ENCODE results near the gene SYT17.

GRCh38 chr16:19286827-19287226, 118.8 kb downstream of the SYT17 start:
- TF ChIP-seq CTCF (IDR thresholded peaks at IDR 0.05): no peak
- no peak for TF ChIP-seq POLR2A (IDR thresholded peaks at IDR 0.05)

All from Peyer's patch (tissue), 4 donors.